HepG2 (cell line): ENCODE measurements around the gene KIF26B. TPM values are rescaled to one million over a fixed set of nuclear protein-coding genes. Genes with fewer than 3 reads are reported as not detected.

Experiments
- ATAC-seq: fragments of 200-7000 bp; cut with Tn5 transposase; 3 replicates; pipeline ENCODE4 v1.9.1; 2020; ENCODE audit warnings: mild to moderate bottlenecking, moderate library complexity
- BruUV-seq: library from RNA; stranded (reverse); fragments of 400-500 nt; replicated peaks from 2 replicates; lab custom pipeline; 2021; lab: Mats Ljungman, UMichigan
- CTCF ChIA-PET: fragments of 300-600 bp; formaldehyde crosslinking; extraction: SDS; loops from one replicate; lab custom pipeline; 2021; ENCODE audit warnings: low total read pairs, inconsistent platforms, low intra/inter-chr PET ratio; lab: Yijun Ruan, JAX
- POLR2A ChIA-PET: fragments of 350-600 bp; sonication (Branson Sonifier 250); formaldehyde crosslinking; loops from one replicate; lab custom pipeline; 2020; ENCODE audit warnings: antibody characterized with exemption, inconsistent platforms; lab: Yijun Ruan, JAX
- DNase-seq: peaks from one replicate; pipeline ENCODE4 v3.0.0-alpha.2; 2015; ENCODE audit warnings: low spot score
- FAIRE-seq: peaks from 3 replicates; lab custom pipeline; 2011; peaks lifted over from hg19 to GRCh38; lab: Jason Lieb, UNC
- H2AFZ ChIP-seq: one replicate; pipeline ENCODE4 v1.6.1; 2011; ENCODE audit warnings: low read length, inconsistent platforms
- H3K27ac ChIP-seq: fragments of 300-600 bp; 3 replicates; pipeline ENCODE4 v1.8.0; 2011; ENCODE audit warnings: mixed run types, mild to moderate bottlenecking, mixed read lengths, low read length, inconsistent platforms; ENCODE audit not compliant: insufficient read depth; ENCODE audit errors: extremely low read length
- H3K27me3 ChIP-seq, 2 experiments: fragments of 200-600 bp in 1 of 2; 2 replicates in 1 of 2; 3 replicates in 1 of 2; pipeline versions ENCODE4 v1.6.0 to v1.8.0; 2011; ENCODE audit warnings: low read length in 2 of 2, mild to moderate bottlenecking in 2 of 2, moderate library complexity in 2 of 2, inconsistent platforms in 1 of 2; ENCODE audit not compliant: insufficient read depth in 2 of 2, control insufficient read depth in 1 of 2
- H3K36me3 ChIP-seq, 2 experiments: fragments of 200-600 bp in 1 of 2; replicated peaks in 1 of 2; 2 replicates in 1 of 2; 3 replicates in 1 of 2; pipeline versions ENCODE4 v1.5.1 to v1.8.0; 2011; ENCODE audit warnings: low read length in 2 of 2, inconsistent platforms in 1 of 2; ENCODE audit not compliant: insufficient read depth in 2 of 2, control insufficient read depth in 1 of 2
- H3K4me1 ChIP-seq: 2 replicates; pipeline ENCODE4 v1.5.1; 2012; ENCODE audit warnings: low read length, inconsistent platforms; ENCODE audit not compliant: insufficient read depth
- H3K4me2 ChIP-seq: 2 replicates; pipeline ENCODE4 v1.6.0; 2011; ENCODE audit warnings: low read depth, low read length, inconsistent platforms
- H3K4me3 ChIP-seq, 3 experiments: fragments of 200-600 bp in 1 of 3; sonication (generic), shearing (Covaris generic) in 1 of 3; replicated peaks in 1 of 3; 2 replicates each; pipeline ENCODE4 v1.5.1; 2011 to 2016; ENCODE audit warnings: low read length in 3 of 3, inconsistent platforms in 2 of 3, low read depth in 2 of 3, mild to moderate bottlenecking in 2 of 3, control low read depth in 1 of 3, mixed read lengths in 1 of 3; ENCODE audit not compliant: insufficient read depth in 1 of 3
- H3K79me2 ChIP-seq: one replicate; pipeline ENCODE4 v1.6.1; 2011; ENCODE audit warnings: low read length, inconsistent platforms; ENCODE audit not compliant: insufficient read depth
- H3K9ac ChIP-seq: 2 replicates; pipeline ENCODE4 v1.6.0; 2011; ENCODE audit warnings: mild to moderate bottlenecking, low read depth, low read length, inconsistent platforms; ENCODE audit not compliant: insufficient read depth
- H3K9me3 ChIP-seq: 2 replicates; pipeline ENCODE4 v1.5.1; 2012; ENCODE audit warnings: mild to moderate bottlenecking, low read length
- H4K20me1 ChIP-seq: 2 replicates; pipeline ENCODE4 v1.6.0; 2011; ENCODE audit warnings: inconsistent platforms, mild to moderate bottlenecking, low read length, moderate library complexity; ENCODE audit not compliant: insufficient read depth
- CBFB ChIP-seq: sonication (generic); formaldehyde crosslinking; IDR thresholded peaks from 2 replicates; pipeline ENCODE4 v1.4.0; 2020; ENCODE audit warnings: missing genetic modification reagents
- GATAD2A ChIP-seq: IDR thresholded peaks from 2 replicates; pipeline ENCODE4 v1.6.1; 2016
- HNRNPH1 ChIP-seq: fragments of 200-400 bp; formaldehyde crosslinking; optimal IDR thresholded peaks from 2 replicates; pipeline ENCODE3; 2017; ENCODE audit warnings: mild to moderate bottlenecking, low read depth, low read length
- KLF12 ChIP-seq: sonication (generic); formaldehyde crosslinking; IDR thresholded peaks from 2 replicates; pipeline ENCODE4 v1.4.0; 2020; ENCODE audit warnings: missing genetic modification reagents, borderline replicate concordance
- KLF9 ChIP-seq: IDR thresholded peaks from 2 replicates; pipeline ENCODE4 v1.6.1; 2016; ENCODE audit warnings: low read depth
- MAZ ChIP-seq, 2 experiments: sonication (generic) in 1 of 2; formaldehyde crosslinking in 1 of 2; IDR thresholded peaks; 2 replicates each; pipeline versions ENCODE4 v1.5.0 to v1.6.1; 2012 to 2020; ENCODE audit warnings: low read depth in 2 of 2, mild to moderate bottlenecking in 2 of 2, borderline replicate concordance in 1 of 2, improper control_type of control experiment in 1 of 2, low read length in 1 of 2, missing genetic modification reagents in 1 of 2, moderate library complexity in 1 of 2
- NCOA5 ChIP-seq: sonication (generic); formaldehyde crosslinking; IDR thresholded peaks from 2 replicates; pipeline ENCODE4 v1.4.0; 2020; ENCODE audit warnings: missing genetic modification reagents
- RFXANK ChIP-seq: IDR thresholded peaks from 2 replicates; pipeline ENCODE4 v1.6.1; 2016
- SP2 ChIP-seq: sonication (generic); formaldehyde crosslinking; IDR thresholded peaks from 2 replicates; pipeline ENCODE4 v1.5.1; 2020; ENCODE audit warnings: mild to moderate bottlenecking, missing genetic modification reagents
- ZSCAN20 ChIP-seq: sonication (generic); formaldehyde crosslinking; IDR thresholded peaks from 2 replicates; pipeline ENCODE4 v1.4.0; 2020; ENCODE audit warnings: missing genetic modification reagents, mild to moderate bottlenecking, borderline replicate concordance
- WGBS: methylation state at CpG from one replicate; pipeline ENCODE4 v1.1.6; 2017; ENCODE audit warnings: low lambda C conversion rate; 5-methylcytosine and 5-hydroxymethylcytosine counted together
- in situ Hi-C: cut with HindIII; loops from 2 replicates; pipeline ENCODE4 v1.10.0; 2017; ENCODE audit warnings: low pct_unique_long_range_greater_than_20kb; ENCODE audit not compliant: extremely low pct_ligation_motif_present
- intact Hi-C: fragments of 100-400 bp; cut with micrococcal nuclease; formaldehyde crosslinking; loops from one replicate; pipeline ENCODE4 v1.10.0; 2022; ENCODE audit not compliant: unreplicated experiment
- polyA plus RNA-seq, 8 experiments: library from polyadenylated mRNA; depleted of rRNA in 3 of 8; stranded (reverse) in 7 of 8; unstranded in 1 of 8; fragments of >200 nt; fragmentation: Illumina TruSeq in 4 of 8; extraction: Trizol in 4 of 8; gene quantifications; 2 replicates each; pipeline versions ENCODE4 v1.2.1 to v1.2.3, GENCODE V29; 2011 to 2016; ENCODE audit warnings: low read depth in 4 of 8, missing spikeins in 1 of 8, mixed read lengths in 1 of 8; ENCODE audit not compliant: insufficient read depth in 1 of 8
- total RNA-seq, 5 experiments: library from RNA; depleted of rRNA; stranded (reverse); fragments of >200 nt; fragmentation: Illumina TruSeq; extraction: Trizol; gene quantifications; 2 replicates each; pipeline ENCODE4 v1.2.3, GENCODE V29; 2016; ENCODE audit warnings: low read depth in 1 of 5
- TF ChIP-seq, protein P1 (sequence below): sonication (generic); formaldehyde crosslinking; IDR thresholded peaks from 2 replicates; pipeline ENCODE4 v1.4.0; 2020; ENCODE audit warnings: missing genetic modification reagents, borderline replicate concordance
- TF ChIP-seq, protein P2 (sequence below), 2 experiments: sonication (generic) in 1 of 2; formaldehyde crosslinking in 1 of 2; IDR thresholded peaks; 2 replicates each; pipeline versions ENCODE4 v1.4.0 to v1.6.1; 2018 to 2020; ENCODE audit warnings: missing genetic modification reagents in 2 of 2, borderline replicate concordance in 1 of 2, low read depth in 1 of 2, mild to moderate bottlenecking in 1 of 2, missing biosample characterization in 1 of 2

KIF26B gene
- total and polyA plus RNA-seq, 2 of the 13 experiments (the other 11 are each of a cell fraction or from before 2014, with no cell fraction given), result 0.08 to 0.09 TPM

DNA sequence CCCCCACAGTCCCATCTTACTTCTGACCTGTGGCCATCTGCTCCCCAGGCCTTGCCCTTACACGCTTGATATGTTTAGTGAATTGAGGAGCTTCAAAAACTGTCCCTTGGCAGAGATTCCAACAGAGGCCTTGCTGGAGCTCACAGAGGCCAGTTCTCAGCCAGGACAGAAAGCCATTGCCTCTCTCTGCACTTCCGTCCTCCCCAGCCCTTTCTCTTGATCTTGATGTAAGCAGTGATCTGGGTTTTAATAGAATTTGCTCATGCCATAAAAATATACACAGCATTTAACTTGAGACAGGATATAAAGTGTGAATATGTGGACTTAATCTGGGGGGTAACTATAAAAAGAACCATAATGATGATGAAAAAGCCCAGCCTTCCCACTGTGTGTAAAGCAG is 453.5 kb downstream of the KIF26B start:
- Histone ChIP-seq H3K9me3 (no peaks in the 10 kb centered on the region), H2AFZ (no peak overlapping the region), H3K27me3 (no peaks in the 10 kb centered on the region; a peak in 1 of 5 replicates), H3K9ac (no peak overlapping the region), H3K4me1 (peaks cover 21% of the 10 kb centered on the region), H3K79me2 (no peaks in the 10 kb centered on the region), H3K36me3 (no peaks in the 10 kb centered on the region), H4K20me1 (no peaks in the 10 kb centered on the region), H3K4me3 (no peak overlapping the region), H3K4me2 (no peak overlapping the region), H3K27ac (no peak overlapping the region)
- POLR2A ChIA-PET, result no interaction called here
- in situ Hi-C loops (no loop called here), intact Hi-C loops (no loop called here)
- 8% methylated on average over 2 of the region's 2 CpGs for WGBS
- DNase-seq (no peak), ATAC-seq (no peak), FAIRE-seq (no peak)
- no peak for TF ChIP-seq KLF9 (CRISPR knock-in tag)
- no peak for TF ChIP-seq GATAD2A
- no peak for TF ChIP-seq NCOA5 (CRISPR knock-in tag)
- no peak for TF ChIP-seq CBFB (CRISPR knock-in tag)
- no peak for TF ChIP-seq RFXANK (CRISPR knock-in tag)
- TF ChIP-seq, protein P1, sequence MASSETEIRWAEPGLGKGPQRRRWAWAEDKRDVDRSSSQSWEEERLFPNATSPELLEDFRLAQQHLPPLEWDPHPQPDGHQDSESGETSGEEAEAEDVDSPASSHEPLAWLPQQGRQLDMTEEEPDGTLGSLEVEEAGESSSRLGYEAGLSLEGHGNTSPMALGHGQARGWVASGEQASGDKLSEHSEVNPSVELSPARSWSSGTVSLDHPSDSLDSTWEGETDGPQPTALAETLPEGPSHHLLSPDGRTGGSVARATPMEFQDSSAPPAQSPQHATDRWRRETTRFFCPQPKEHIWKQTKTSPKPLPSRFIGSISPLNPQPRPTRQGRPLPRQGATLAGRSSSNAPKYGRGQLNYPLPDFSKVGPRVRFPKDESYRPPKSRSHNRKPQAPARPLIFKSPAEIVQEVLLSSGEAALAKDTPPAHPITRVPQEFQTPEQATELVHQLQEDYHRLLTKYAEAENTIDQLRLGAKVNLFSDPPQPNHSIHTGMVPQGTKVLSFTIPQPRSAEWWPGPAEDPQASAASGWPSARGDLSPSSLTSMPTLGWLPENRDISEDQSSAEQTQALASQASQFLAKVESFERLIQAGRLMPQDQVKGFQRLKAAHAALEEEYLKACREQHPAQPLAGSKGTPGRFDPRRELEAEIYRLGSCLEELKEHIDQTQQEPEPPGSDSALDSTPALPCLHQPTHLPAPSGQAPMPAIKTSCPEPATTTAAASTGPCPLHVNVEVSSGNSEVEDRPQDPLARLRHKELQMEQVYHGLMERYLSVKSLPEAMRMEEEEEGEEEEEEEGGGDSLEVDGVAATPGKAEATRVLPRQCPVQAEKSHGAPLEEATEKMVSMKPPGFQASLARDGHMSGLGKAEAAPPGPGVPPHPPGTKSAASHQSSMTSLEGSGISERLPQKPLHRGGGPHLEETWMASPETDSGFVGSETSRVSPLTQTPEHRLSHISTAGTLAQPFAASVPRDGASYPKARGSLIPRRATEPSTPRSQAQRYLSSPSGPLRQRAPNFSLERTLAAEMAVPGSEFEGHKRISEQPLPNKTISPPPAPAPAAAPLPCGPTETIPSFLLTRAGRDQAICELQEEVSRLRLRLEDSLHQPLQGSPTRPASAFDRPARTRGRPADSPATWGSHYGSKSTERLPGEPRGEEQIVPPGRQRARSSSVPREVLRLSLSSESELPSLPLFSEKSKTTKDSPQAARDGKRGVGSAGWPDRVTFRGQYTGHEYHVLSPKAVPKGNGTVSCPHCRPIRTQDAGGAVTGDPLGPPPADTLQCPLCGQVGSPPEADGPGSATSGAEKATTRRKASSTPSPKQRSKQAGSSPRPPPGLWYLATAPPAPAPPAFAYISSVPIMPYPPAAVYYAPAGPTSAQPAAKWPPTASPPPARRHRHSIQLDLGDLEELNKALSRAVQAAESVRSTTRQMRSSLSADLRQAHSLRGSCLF, result no peak
- TF ChIP-seq ZSCAN20 (CRISPR knock-in tag), result no peak
- TF ChIP-seq, protein P2, sequence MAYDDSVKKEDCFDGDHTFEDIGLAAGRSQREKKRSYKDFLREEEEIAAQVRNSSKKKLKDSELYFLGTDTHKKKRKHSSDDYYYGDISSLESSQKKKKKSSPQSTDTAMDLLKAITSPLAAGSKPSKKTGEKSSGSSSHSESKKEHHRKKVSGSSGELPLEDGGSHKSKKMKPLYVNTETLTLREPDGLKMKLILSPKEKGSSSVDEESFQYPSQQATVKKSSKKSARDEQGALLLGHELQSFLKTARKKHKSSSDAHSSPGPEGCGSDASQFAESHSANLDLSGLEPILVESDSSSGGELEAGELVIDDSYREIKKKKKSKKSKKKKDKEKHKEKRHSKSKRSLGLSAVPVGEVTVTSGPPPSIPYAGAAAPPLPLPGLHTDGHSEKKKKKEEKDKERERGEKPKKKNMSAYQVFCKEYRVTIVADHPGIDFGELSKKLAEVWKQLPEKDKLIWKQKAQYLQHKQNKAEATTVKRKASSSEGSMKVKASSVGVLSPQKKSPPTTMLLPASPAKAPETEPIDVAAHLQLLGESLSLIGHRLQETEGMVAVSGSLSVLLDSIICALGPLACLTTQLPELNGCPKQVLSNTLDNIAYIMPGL (CRISPR knock-in tag; IDR thresholded peaks at IDR 0.05; ENCODE audit: borderline replicate concordance in 1 of 2, low read depth in 1 of 2), result no peak
- TF ChIP-seq KLF12, result no peak
- TF ChIP-seq SP2 (CRISPR knock-in tag), result no peak
- TF ChIP-seq MAZ (IDR thresholded peaks at IDR 0.05; ENCODE audit: borderline replicate concordance, low read depth, low read length), result no peak
- no peak for TF ChIP-seq MAZ (CRISPR knock-in tag; IDR thresholded peaks at IDR 0.05; ENCODE audit: low read depth)
- TF ChIP-seq HNRNPH1, result no peak
- CTCF ChIA-PET, result no interaction called here
- BruUV-seq, result no TSS peak
